GM12892 (cell line): ENCODE results near the gene BAZ2B.

Source experiments
- POLR2A ChIP-seq: IDR thresholded peaks from 2 replicates; pipeline ENCODE4 v1.6.1; 2011; ENCODE audit warnings: low read depth, low read length, control low read depth
- POLR2AphosphoS5 ChIP-seq: IDR thresholded peaks from 2 replicates; pipeline ENCODE4 v1.6.1; 2011; ENCODE audit warnings: low read depth, low read length, control low read depth
- TAF1 ChIP-seq: IDR thresholded peaks from 2 replicates; pipeline ENCODE4 v1.6.1; 2011; ENCODE audit warnings: low read depth, mild to moderate bottlenecking, control low read depth, low read length, borderline replicate concordance

- TF ChIP-seq POLR2A (no peak), POLR2AphosphoS5 (no peak), TAF1 (no peak)
Observed at GRCh38 chr2:159555651-159556392, 60.5 kb downstream of the BAZ2B start.
